ENCODE measurements around the gene TMEM182.

The TMEM182 gene

GRCh38 chr2:102765061-102765460 lies 3.2 kb downstream of the TMEM182 start:
- in situ Hi-C loops (cut with MboI; ENCODE audit: low sequenced_read_pairs): no loop called here

DNA sequence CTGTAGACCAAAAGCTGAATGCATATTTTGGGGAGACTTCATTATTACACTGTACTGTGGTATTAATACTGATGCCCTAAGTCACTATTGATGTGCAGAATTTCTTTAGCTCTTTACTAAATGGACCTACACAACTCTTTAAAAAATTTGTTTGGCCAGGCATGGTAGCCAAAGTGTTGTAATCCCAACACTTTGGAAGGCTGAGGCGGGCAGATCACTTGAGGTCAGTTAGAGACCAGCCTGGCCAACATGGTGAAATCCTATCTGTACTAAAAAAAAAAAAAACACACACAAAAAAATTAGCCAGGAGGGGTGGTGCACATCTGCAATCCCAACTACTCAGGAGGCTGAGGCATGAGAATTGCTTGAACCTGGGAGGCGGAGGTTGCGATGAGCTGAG lies 6.4 kb downstream of the TMEM182 start:
- in situ Hi-C loops (cut with MboI; ENCODE audit: low sequenced_read_pairs): no loop called here

- in situ Hi-C loops (cut with MboI; ENCODE audit: low sequenced_read_pairs): no loop called here
These were observed 7.1 kb downstream of the TMEM182 start for GRCh38 chr2:102768892-102769291.

DNA sequence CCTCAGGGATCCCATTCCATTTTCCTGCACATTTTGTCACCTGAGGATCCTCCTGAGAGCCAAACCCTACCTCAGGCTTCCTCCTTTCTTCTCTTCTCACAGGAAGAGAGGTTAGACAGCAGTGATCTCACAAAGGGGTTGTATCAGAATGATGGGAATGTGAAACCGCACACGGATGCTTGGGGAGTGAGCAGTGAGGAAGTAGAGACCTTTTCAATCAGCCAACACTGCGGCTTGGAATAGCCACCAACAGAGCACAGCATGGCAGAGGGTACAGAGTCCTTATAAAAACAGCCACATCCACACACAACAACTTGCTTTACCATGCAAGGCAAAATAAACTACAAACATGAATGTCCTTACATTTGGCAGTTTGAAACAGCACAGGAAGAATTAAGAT lies 8.7 kb downstream of the TMEM182 start:
- in situ Hi-C loops (cut with MboI; ENCODE audit: low sequenced_read_pairs): no loop called here

GRCh38 chr2:102771114-102771513 lies 9.3 kb downstream of the TMEM182 start:
- in situ Hi-C loops (cut with MboI; ENCODE audit: low sequenced_read_pairs): no loop called here

GRCh38 chr2:102772659-102773058 lies 10.8 kb downstream of the TMEM182 start:
- in situ Hi-C loops (cut with MboI; ENCODE audit: low sequenced_read_pairs): no loop called here

DNA sequence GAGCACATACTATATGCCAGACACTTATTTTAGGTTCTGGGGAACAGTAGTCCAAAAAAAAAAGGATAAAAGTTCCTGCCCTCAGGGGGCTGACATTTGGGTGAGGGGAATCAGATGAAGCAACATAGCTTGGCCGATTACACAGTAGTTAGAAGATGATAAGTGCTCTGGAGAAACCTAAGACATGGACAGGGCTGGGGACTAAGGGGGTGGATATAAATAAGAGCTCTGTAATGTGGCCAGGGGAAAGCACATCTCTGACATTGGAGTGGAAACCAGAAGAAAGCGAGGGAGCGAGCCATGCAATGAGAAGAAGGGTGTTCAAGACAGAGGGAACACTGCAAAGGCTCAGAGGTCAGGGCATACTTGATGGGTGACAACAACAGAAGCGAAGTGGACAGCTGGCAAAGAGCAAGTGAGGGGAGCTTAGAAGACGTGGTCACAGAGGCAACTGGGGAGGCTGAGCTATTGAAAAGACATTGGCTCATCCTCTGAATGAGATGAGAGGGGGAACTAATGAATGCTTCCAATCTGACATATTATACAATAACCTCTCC lies 11.4 kb downstream of the TMEM182 start:
- in situ Hi-C loops (cut with MboI; ENCODE audit: low sequenced_read_pairs): no loop called here

GRCh38 chr2:102778260-102778659 lies 16.4 kb downstream of the TMEM182 start:
- in situ Hi-C loops (cut with MboI; ENCODE audit: low sequenced_read_pairs): no loop called here

GRCh38 chr2:102780467-102780866 lies 18.6 kb downstream of the TMEM182 start:
- in situ Hi-C loops (cut with MboI; ENCODE audit: low sequenced_read_pairs): no loop called here

- in situ Hi-C loops (cut with MboI; ENCODE audit: low sequenced_read_pairs): no loop called here
These were observed 20.4 kb downstream of the TMEM182 start for GRCh38 chr2:102782187-102782586.

- in situ Hi-C loops (cut with MboI; ENCODE audit: low sequenced_read_pairs): no loop called here
These were observed 21.1 kb downstream of the TMEM182 start for GRCh38 chr2:102782933-102783332.

GRCh38 chr2:102783506-102784183 lies 21.8 kb downstream of the TMEM182 start:
- in situ Hi-C loops (cut with MboI; ENCODE audit: low sequenced_read_pairs): no loop called here

GRCh38 chr2:102784940-102785339 lies 23.1 kb downstream of the TMEM182 start:
- in situ Hi-C loops (cut with MboI; ENCODE audit: low sequenced_read_pairs): no loop called here

DNA sequence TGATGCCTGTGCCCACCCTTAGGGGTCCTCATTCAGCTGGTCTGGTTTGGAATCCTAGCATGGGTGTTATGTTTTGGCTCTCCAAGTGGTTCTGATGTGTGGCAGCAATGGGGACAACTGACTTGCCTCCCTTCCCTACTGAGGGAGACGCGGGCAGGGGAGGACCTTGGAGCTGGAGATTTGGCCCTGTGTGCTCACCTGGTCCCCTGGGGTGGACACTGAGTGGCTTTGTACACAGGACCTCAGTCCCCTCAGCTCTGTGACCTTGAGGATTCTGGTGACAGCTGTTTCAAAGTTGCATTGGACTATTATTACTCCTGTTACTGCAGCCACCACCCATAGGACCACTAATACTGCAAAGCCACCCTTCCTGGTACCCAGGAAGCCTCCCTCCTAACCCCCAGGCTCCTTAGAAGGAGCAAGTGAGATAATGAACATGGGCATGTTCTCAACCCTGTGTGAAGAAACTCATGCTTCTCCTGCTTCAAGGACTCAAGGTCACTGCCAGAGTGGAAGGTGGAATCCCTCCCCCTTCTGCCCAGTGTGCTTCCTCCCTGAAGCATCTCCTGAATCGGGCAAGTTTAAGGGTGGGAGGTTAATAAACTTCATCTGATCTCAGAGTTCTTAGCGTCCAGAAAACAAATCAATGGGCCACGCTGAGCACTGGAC lies 26.5 kb downstream of the TMEM182 start:
- in situ Hi-C loops (cut with MboI; ENCODE audit: low sequenced_read_pairs): no loop called here

GRCh38 chr2:102788885-102789260 lies 27.0 kb downstream of the TMEM182 start:
- in situ Hi-C loops (cut with MboI; ENCODE audit: low sequenced_read_pairs): no loop called here

- in situ Hi-C loops (cut with MboI; ENCODE audit: low sequenced_read_pairs): no loop called here
These were observed 27.7 kb downstream of the TMEM182 start for GRCh38 chr2:102789349-102790090.

GRCh38 chr2:102790091-102790455 lies 28.2 kb downstream of the TMEM182 start:
- in situ Hi-C loops (cut with MboI; ENCODE audit: low sequenced_read_pairs): no loop called here

DNA sequence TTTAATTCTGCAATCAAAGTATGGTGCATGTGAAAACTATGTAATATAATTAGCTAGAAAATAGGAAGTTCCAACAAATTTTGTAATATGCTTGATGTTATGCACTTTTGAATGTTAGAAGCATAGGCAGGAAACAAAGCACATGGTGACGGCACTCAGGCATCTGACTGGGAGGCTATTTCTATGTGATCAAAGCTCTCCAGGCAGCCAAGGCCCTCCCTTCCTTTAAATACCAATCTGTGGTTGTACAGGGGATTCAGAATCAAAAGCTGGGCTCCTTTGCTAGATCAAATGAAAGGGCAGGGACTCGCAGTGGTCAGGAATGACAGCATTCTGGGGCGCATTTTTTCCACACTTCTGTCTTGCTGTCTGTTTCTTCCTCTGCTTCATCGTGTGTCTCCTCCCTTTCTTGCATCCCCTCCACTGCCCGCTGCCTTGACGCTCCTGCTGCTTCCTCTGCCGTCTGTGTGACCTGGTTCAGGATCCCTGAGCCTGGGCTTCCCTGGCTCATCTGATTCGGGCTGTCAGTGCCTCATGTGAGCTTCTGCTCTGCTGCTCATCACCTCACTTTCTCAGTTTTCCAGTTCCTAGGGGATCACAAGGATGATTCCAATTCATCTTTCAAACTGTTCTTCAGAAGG lies 30.9 kb downstream of the TMEM182 start:
- in situ Hi-C loops (cut with MboI; ENCODE audit: low sequenced_read_pairs): no loop called here

- in situ Hi-C loops (cut with MboI; ENCODE audit: low sequenced_read_pairs): no loop called here
These were observed 33.8 kb downstream of the TMEM182 start for GRCh38 chr2:102795641-102796040.

DNA sequence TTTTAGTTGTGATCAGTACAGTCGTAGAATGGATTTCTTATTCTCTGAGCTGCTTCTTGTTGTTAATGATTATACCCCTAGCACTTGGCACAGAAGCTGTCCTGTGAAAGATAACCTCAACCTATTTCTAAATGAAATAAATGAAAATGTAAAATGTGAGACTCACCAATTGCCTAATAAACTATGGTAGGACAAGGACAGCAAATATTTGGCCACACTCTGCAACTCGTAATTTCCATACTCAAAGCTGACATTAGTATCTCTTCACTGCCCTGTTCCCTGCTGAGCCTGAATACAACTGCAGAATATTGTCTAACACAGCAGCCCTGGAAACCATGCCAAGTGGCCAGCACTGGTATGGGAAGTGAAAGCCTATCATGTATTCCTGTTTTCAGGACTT lies 34.5 kb downstream of the TMEM182 start:
- in situ Hi-C loops (cut with MboI; ENCODE audit: low sequenced_read_pairs): no loop called here

DNA sequence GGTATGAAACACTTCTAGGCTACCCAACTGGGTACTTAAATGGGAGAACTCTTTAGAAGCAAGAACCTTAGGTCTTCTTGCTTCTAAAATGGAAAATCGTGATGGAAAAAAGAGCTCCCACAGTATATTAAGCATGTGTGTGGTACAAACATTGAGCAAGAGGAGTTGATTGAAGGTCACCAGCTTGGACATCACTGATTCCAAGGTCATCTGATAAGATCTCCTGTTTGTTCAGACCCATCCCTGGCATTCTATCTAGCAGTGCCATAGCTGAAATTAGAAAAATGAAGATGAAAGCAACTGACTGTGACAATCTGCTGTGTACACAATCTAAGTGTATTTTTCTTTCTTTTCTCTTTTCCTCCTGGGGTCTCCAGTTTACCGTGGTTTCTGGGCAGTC lies 35.7 kb downstream of the TMEM182 start:
- in situ Hi-C loops (cut with MboI; ENCODE audit: low sequenced_read_pairs): no loop called here
